GM19395 (cell line): Measurements from ENCODE around the gene UGDH.
"Not testable (repeated sequence)": the region's sequence is repeated elsewhere in the genome, so short reads cannot be mapped to it uniquely, and the experiment has no call there.

ENCODE experiments used
- ATAC-seq: cut with Tn5 transposase; IDR thresholded peaks from one replicate; pipeline ENCODE4 v1.9.1; 2021; ENCODE audit warnings: mild to moderate bottlenecking, moderate library complexity; ENCODE audit not compliant: unreplicated experiment

The UGDH gene

DNA sequence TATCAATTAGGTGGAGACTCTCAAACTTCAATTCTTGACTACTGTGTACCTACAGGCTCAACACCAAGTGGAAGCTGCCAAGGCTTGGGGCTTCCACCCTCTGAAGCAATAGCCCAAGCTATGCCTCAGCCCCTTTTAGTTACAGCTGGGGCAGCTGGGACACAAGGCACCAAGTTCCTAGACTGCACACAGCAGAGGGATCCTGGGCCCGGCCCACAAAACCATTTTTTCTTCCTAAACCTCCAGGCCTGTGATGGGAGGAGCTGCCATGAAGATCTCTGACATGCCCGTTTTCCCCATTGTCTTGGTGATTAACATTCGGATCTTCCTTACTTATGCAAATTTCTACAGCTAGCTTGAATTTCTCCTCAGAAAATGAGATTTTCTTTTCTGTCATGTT, 3.4 kb upstream of the UGDH start:
- no peak for ATAC-seq

DNA sequence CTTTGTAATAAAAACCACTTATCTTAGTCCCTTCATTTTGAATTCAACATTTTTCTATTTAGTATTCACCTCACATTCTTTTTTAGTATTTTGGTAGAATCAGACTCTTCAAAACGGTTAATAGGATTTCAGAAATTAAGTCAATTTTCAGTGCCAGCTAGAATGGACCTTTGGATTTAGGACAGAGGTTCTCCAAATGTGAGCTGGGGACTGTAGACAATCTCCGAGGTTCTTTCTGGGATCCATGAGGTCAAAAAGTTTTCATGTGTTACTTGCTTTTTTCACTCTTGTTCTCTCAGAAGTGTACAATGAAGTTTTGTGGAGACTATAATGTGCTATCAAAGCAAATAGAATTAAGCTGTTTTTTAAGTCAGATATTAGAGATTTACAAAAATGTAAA, 2.3 kb upstream of the UGDH start:
- ATAC-seq = no peak

GRCh38 chr4:39528061-39528465, 824 bp upstream of the UGDH start:
- no peak for ATAC-seq

DNA sequence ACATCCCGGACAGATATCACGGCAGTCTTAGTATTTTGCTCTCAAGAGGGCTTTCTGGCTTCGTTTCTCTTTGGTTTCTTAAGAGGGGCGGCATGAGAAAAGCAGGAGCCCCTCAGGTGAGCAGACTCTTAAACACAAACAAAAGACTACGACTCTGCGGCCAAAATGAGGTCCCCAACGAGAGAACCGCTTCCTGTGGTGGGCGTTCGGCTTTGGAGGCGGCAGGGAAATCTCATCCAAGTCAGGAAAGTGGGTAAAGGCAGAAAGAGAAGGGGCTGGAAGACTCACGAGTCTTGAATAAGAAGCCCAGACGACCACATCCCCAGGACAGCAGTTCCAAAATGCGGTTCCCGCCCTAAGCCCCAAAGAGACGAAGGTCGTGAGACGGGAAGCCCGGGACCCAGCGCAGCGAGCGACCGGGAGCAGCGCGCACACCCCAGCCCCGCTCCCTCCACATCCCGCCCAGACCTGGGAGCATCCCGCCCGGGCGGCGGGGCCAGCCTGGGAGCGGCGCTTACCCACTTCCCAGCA, 409 bp downstream of the UGDH start:
- peak; percentile 28 for ATAC-seq

DNA sequence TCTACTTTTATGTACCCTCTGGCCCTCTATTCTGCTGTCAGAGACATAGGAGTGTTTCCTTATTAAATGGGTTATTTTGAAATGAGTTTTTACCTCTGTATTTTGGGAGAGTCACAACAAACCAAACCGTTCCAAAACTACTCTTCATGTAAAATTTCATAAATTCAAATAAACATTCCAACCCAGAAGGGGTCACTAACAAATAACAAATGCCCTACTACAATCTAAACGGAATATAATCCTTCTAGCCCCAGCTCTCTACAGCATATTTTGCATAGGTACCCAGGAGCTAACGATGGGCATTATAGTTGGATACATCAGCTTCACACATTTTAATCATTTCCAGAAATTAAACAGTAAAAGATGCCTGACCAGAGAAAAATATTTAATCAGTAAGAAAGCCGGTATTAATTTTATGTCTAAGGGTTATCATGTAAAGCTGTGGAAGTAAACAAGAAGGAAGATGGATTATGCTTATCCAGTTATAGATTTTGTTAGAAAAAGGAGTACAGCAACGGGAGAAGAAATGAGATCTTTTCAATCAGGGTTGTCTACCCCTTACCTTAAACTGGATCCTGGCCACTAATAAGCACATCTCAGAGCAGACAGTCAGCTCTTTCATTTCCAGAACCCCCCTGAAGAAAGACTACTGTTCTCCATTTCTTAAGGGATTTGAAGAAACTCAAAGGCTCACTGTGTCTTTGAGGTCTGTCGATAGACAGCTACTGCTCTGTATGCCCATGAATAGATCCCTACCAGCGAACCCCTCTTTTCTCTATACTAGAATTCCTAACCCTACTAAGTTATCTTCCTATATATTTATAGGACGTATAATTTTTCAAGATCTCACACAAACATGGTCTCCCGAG, 1.2 kb downstream of the UGDH start:
- no peak for ATAC-seq

GRCh38 chr4:39524161-39524957, 2.9 kb downstream of the UGDH start:
- ATAC-seq = no peak

DNA sequence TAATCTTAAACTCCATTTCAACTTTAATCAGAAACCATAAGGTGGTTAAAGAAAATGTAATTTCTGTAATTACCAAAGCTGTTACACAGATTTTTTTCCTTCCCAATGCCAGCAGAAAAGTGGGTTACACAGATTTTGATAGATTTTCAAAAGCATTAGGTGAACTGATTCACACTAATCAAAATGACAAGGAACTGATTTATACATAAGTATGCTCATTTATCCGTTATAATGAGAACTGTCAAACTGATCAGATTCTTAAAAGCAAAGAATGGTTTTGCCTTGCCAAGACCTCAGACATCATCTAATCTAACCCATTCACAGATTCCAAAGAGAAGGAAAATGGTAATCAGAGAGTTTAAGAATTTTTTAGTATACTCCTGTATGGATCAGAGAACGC, 5.2 kb downstream of the UGDH start:
- ATAC-seq = no peak

GRCh38 chr4:39521253-39521919, 5.9 kb downstream of the UGDH start:
- ATAC-seq = no peak

DNA sequence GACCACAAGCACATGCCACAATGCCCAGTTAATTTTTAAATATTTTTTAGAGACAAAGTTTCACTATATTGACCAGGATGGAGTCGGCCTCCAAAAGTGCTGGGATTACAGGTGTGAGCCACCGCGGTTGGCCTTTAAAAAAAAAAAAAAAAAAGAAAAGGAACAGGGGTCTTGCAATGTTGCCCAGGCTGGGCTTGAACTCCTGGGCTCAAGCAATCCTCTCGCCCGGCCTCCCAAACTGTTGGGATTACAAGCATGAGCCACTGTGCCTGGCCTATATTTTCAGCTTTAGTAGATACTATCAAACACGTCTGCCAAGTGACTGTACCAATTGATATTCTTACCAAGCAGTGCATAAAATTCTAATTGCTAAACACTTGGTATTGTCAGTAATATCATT, 8.8 kb downstream of the UGDH start:
- ATAC-seq = no peak

GRCh38 chr4:39516407-39516966, 10.8 kb downstream of the UGDH start:
- ATAC-seq = no peak

DNA sequence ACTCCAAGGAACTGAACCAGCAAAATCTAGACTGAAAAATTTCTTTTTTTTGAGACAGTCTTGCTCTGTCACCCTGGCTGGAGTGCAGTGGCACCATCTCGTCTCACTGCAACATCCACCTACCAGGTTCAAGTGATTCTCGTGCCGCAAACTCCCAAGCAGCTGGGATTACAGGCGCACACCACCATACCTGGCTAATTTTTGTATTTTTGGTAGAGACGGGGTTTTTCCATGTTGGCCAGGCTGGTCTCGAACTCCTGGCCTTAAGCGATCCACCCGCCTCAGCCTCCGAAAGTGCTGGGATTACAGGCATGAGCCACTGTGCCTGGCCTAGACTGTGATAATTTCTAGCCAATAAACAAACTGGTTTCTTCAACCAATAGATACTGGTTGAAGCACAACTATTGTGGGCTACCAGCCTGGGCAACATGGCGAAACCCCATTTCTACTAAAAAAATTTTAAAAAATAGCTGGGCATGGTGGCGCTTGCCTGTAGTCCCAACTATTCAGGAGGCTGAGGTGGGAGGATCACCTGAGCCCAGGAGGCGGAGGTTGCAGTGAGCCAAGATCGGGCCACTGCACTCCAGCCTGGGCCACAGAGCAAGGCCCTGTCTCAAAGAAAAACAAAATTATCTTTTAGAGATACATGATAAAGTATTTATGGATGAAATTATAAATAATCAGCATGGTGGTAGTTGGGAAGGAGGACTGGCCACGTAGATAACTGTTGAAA, 11.4 kb downstream of the UGDH start:
- ATAC-seq = not testable (repeated sequence)

GRCh38 chr4:39514888-39515401, 12.3 kb downstream of the UGDH start:
- ATAC-seq = no peak

GRCh38 chr4:39514266-39514665, 13.0 kb downstream of the UGDH start:
- not testable (repeated sequence) for ATAC-seq

- ATAC-seq = no peak
Measured at GRCh38 chr4:39510348-39510929, 16.8 kb downstream of the UGDH start.

DNA sequence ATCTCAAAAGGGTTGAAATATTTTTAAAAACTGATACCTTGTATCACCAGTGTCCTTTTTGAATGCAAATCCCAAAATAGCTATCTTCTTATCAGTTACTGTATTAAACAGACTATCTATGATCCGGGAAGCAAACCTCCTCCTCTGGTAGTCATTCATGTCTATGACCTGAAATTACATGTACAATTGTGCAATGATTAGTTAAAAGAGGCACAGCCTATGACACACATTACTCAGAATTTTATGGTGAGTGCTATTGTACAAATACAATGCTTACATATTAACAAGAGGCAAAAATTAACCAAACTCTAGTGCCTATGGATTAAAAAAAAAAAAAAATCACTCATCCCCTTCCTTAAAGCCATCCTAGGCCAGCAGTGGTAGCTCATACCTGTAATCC, 21.7 kb downstream of the UGDH start:
- no peak for ATAC-seq

- ATAC-seq = no peak
Measured at GRCh38 chr4:39504538-39504937, 22.7 kb downstream of the UGDH start.

- ATAC-seq = not testable (repeated sequence)
Measured at GRCh38 chr4:39502664-39503035, 24.6 kb downstream of the UGDH start.

DNA sequence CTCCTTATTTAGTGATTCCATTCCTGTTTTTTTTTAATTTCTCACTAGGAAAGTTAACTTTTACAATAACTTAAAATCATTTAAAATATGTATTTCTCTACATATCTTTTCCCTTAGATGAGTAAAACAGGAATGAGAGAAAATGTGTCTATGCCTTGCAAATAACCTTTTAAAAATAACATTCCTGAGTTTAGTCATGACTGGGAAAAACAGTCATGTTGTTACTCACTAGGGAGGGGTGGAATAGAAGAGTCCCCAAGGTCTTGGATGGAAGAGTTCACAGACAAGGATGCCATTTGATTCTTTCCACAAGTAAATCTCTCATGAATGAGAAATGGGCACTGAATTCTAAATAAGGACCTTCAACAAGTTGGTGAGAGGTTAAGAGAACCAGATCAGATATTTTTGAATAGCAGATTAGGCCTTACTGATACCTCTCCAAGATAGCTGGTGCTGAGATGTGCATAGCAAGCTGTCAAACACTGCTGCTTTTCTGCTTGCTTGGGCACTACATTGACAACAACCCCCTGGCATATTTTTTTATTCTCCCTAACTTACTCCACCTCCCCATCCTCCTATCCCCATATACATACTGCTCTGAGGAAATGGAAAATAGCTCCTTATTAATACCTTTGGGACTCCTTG, 25.1 kb downstream of the UGDH start:
- no peak for ATAC-seq

GRCh38 chr4:39498727-39499020, 28.6 kb downstream of the UGDH start:
- no peak for ATAC-seq
